Calu3 (cell line): ENCODE results near the gene RDH5. TPM values are rescaled to one million over a fixed set of nuclear protein-coding genes. Genes with fewer than 3 reads are reported as not detected.

Experiments used
- BruUV-seq: library from RNA; stranded (reverse); fragments of 400-500 nt; replicated peaks from 2 replicates; lab custom pipeline; 2021; lab: Mats Ljungman, UMichigan
- CTCF ChIA-PET: fragments of 300-600 bp; sonication (Branson Sonifier 250); formaldehyde crosslinking; loops from one replicate; lab custom pipeline; 2022; ENCODE audit warnings: antibody characterized with exemption; lab: Charles Lee
- DNase-seq: peaks from one replicate; pipeline ENCODE4 v3.0.0; 2022
- H3K27ac Mint-ChIP-seq: one replicate; pipeline ENCODE4 v1.8.0; 2022; ENCODE audit warnings: mixed read lengths; ENCODE audit not compliant: unreplicated experiment
- H3K27me3 Mint-ChIP-seq: one replicate; pipeline ENCODE4 v1.8.0; 2022; ENCODE audit warnings: mixed read lengths; ENCODE audit not compliant: unreplicated experiment
- H3K36me3 Mint-ChIP-seq: one replicate; pipeline ENCODE4 v1.8.0; 2022; ENCODE audit warnings: mild to moderate bottlenecking, moderate library complexity, mixed read lengths; ENCODE audit not compliant: insufficient read depth, unreplicated experiment
- H3K4me1 Mint-ChIP-seq: one replicate; pipeline ENCODE4 v1.8.0; 2022; ENCODE audit warnings: mild to moderate bottlenecking, low read depth, mixed read lengths; ENCODE audit not compliant: unreplicated experiment
- H3K4me3 Mint-ChIP-seq: one replicate; pipeline ENCODE4 v1.8.0; 2022; ENCODE audit warnings: mild to moderate bottlenecking, low read depth, moderate library complexity, mixed read lengths; ENCODE audit not compliant: unreplicated experiment
- H3K9me3 Mint-ChIP-seq: one replicate; pipeline ENCODE4 v1.8.0; 2022; ENCODE audit warnings: low read depth, mixed read lengths; ENCODE audit not compliant: unreplicated experiment
- CTCF ChIP-seq: fragments of 200-600 bp; IDR thresholded peaks from one replicate; pipeline ENCODE4 v1.8.0; 2022; ENCODE audit warnings: antibody characterized with exemption; ENCODE audit not compliant: unreplicated experiment
- intact Hi-C: fragments of 100-400 bp; cut with micrococcal nuclease; formaldehyde crosslinking; loops from one replicate; pipeline ENCODE4 v1.10.0; 2022; ENCODE audit not compliant: unreplicated experiment
- total RNA-seq: library from RNA; stranded (reverse); gene quantifications from 2 replicates; pipeline ENCODE4 v1.2.3, GENCODE V29; 2022

RDH5 gene
- total RNA-seq, 1 experiment from 2014 or later = 11.2 TPM

- DNase-seq = no peak
- Mint-ChIP-seq H3K4me3 (no peak overlapping the region), H3K36me3 (peaks cover 26% of the 10 kb centered on the region), H3K27me3 (no peaks in the 10 kb centered on the region), H3K27ac (no peak overlapping the region), H3K9me3 (no peaks in the 10 kb centered on the region), H3K4me1 (no peaks in the 10 kb centered on the region)
- intact Hi-C loops = no loop called here
- no peak for TF ChIP-seq CTCF
- CTCF ChIA-PET = no interaction called here
- BruUV-seq = no TSS peak
Measured at GRCh38 chr12:55765736-55766290, 45.6 kb downstream of the RDH5 start.

GRCh38 chr12:55767156-55767555 lies 47.0 kb downstream of the RDH5 start:
- H3K4me3 Mint-ChIP-seq = no peak overlapping the region
- TF ChIP-seq CTCF = no peak
- intact Hi-C loops = no loop called here
- DNase-seq = no peak
- no peak overlapping the region for H3K27ac Mint-ChIP-seq
- no TSS peak for BruUV-seq
- no peaks in the 10 kb centered on the region for H3K4me1 Mint-ChIP-seq
- H3K9me3 Mint-ChIP-seq = no peaks in the 10 kb centered on the region
- CTCF ChIA-PET = no interaction called here
- no peaks in the 10 kb centered on the region for H3K27me3 Mint-ChIP-seq
- H3K36me3 Mint-ChIP-seq = peaks cover 33% of the 10 kb centered on the region

- intact Hi-C loops = no loop called here
- no peak overlapping the region for H3K27ac Mint-ChIP-seq
- H3K9me3 Mint-ChIP-seq = no peaks in the 10 kb centered on the region
- CTCF ChIA-PET = no interaction called here
- no peaks in the 10 kb centered on the region for H3K27me3 Mint-ChIP-seq
- no peak overlapping the region for H3K4me3 Mint-ChIP-seq
- TF ChIP-seq CTCF = no peak
- no TSS peak for BruUV-seq
- no peaks in the 10 kb centered on the region for H3K4me1 Mint-ChIP-seq
- peaks cover 60% of the 10 kb centered on the region for H3K36me3 Mint-ChIP-seq
- no peak for DNase-seq
Measured at GRCh38 chr12:55771736-55772135, 51.5 kb downstream of the RDH5 start.

Other genes with a start within 250 kb of the RDH5 start
- gene OR6C68, start 228.0 kb upstream of the RDH5 start, total RNA-seq = not detected in 2 replicates
- not detected in 2 replicates for gene OR6C4, start 170.8 kb upstream of the RDH5 start, total RNA-seq
- not detected in 2 replicates for gene OR2AP1, start 147.9 kb upstream of the RDH5 start, total RNA-seq
- not detected in 2 replicates for gene OR10P1, start 83.5 kb upstream of the RDH5 start, total RNA-seq
- 5.9 and 6.3 TPM in 2 replicates for gene ITGA7, start 12.5 kb upstream of the RDH5 start, total RNA-seq
- 71.0 and 89.4 TPM in 2 replicates for gene BLOC1S1, start 4.3 kb upstream of the RDH5 start, total RNA-seq
- 880 and 991 TPM in 2 replicates for gene CD63, start 8.6 kb downstream of the RDH5 start, total RNA-seq
- gene GDF11, start 22.7 kb downstream of the RDH5 start, total RNA-seq = 5.3 and 6.7 TPM in 2 replicates
- gene SARNP, start 97.3 kb downstream of the RDH5 start, total RNA-seq = 64.4 and 73.8 TPM in 2 replicates
- gene ORMDL2, start 97.6 kb downstream of the RDH5 start, total RNA-seq = 93.6 and 95.4 TPM in 2 replicates
- 39.0 and 44.3 TPM in 2 replicates for gene DNAJC14, start 109.2 kb downstream of the RDH5 start, total RNA-seq
- not detected in 2 replicates for gene MMP19, start 122.5 kb downstream of the RDH5 start, total RNA-seq
- 33.6 and 35.4 TPM in 2 replicates for gene PYM1, start 207.5 kb downstream of the RDH5 start, total RNA-seq
- 50.3 and 51.2 TPM in 2 replicates for gene DGKA, start 210.8 kb downstream of the RDH5 start, total RNA-seq
- 1.6 and 2.1 TPM in 2 replicates for gene PMEL, start 245.6 kb downstream of the RDH5 start, total RNA-seq
- gene CDK2, start 246.4 kb downstream of the RDH5 start, total RNA-seq = 68.9 and 76.4 TPM in 2 replicates